ENCODE results near the gene FBXO30.

DNA sequence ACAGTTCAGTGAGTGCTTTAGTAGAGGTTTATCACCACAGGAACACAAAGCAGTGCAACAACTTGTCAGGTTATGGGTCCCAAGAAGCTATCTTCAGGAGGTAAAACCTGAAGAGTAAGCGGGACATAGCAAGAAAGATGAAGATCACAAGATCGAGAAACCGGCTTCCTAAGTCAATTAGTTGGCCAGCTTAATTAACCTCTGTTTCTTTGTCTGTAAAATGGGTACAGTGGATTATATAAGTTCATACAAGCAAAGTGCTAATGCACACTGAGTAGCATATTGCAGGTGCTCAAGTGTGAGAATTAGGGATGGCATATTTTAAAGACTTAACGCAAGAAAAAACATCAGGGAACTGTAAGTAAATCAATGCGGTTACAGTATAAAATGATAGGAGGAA is 12.5 kb downstream of the FBXO30 start:
- TF ChIP-seq POLR2A (IDR thresholded peaks at IDR 0.05), result no peak
- TF ChIP-seq, protein P1, sequence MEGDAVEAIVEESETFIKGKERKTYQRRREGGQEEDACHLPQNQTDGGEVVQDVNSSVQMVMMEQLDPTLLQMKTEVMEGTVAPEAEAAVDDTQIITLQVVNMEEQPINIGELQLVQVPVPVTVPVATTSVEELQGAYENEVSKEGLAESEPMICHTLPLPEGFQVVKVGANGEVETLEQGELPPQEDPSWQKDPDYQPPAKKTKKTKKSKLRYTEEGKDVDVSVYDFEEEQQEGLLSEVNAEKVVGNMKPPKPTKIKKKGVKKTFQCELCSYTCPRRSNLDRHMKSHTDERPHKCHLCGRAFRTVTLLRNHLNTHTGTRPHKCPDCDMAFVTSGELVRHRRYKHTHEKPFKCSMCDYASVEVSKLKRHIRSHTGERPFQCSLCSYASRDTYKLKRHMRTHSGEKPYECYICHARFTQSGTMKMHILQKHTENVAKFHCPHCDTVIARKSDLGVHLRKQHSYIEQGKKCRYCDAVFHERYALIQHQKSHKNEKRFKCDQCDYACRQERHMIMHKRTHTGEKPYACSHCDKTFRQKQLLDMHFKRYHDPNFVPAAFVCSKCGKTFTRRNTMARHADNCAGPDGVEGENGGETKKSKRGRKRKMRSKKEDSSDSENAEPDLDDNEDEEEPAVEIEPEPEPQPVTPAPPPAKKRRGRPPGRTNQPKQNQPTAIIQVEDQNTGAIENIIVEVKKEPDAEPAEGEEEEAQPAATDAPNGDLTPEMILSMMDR (IDR thresholded peaks at IDR 0.05), result no peak

Measured in body of pancreas (tissue), 4 donors.